DMS 273 (cell line): ENCODE measurements around the gene CELF4.

ENCODE experiments used
- DNase-seq: peaks from one replicate; lab custom pipeline; 2025; ENCODE audit not compliant: unreplicated experiment; lab: John Stamatoyannopoulos, UW

The CELF4 gene

DNA sequence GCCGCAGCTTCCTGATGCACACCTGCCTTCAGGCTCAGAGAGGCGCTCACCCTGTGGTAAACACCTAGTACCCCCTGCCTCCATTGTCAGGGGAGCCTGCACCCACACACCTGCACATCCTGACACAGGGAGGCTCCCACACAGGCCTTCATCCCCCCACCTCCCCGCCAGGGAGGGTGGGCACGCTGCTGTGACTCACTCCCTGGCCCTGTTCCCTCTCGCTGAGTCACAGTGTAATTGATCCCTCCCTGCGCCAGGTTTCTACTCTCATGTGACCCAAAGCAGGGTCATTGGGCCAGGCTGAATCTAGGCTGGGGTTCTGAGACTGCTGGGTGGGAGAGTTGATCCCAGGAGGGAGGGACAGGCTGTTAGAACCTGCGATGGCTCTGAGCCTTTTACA is 8.5 kb upstream of the CELF4 start:
- DNase-seq: peak; percentile 71

DNA sequence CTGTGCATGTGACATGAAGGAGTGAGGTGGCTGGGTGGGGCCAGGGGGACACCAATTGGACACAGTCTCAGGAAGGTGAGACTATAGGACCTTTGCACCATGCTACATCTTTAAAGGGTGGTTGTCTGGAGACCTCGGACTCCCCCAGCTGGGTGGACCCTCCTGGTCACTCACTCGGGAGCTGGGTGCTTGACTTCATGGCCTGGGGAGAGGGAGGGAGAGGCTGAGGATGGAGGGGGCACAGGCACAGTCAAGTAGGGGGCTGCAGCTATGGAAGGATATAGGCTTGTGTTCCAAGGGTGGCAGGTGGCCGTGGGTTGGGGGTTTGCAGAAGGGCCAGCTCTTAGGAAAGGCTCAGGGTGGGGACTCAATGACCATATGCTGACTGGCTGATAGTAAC is 7.1 kb upstream of the CELF4 start:
- no peak for DNase-seq

DNA sequence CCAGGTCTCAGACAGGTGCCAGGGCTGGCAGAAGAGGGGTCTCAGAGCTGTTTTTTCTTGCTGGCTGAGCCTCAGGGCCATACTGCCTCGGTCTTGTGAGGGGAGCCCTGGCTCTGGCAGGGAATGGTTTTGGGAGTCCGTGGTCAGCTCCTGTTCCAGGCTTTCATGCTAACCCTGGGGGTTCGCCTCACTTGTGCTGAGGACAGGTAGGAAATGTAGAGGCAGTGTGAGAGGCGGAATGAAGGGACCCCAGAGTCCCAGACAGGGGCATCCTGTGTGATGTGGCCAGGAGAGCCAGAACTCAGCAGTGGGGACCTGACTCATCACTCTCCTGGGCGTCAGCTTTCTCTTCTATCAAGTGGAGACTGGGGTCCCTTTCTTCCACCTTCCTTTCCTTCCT is 5.7 kb upstream of the CELF4 start:
- no peak for DNase-seq

DNA sequence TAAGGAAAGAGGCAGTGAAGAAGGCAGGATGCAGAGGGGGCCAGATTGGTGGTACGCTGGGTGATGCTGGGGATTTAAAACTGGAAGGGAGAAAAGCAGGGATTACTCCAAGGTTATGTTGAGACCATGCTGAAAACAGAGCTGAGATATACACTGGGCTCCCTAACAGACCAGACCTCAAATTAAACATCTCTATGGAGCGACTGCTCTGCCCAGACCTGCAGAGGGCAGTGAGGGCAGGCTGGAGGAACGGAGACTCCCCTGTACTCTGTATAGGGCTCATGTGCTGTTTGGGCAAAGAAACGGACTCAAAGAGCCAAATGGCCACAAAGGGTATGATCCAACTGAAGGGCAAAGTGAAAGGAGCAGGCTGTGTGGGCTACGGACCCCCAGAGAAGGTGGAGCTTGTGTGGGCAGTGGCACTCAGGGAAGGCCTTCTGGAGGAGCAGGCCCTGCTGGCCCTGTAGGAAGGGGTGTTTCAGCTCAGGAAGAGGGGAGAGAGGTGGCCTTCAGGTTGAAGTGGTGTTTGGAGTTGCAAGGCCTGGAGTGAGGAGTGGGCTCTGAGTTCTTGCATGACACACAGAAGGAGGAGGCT is 4.8 kb upstream of the CELF4 start:
- DNase-seq: peak; percentile 44

DNA sequence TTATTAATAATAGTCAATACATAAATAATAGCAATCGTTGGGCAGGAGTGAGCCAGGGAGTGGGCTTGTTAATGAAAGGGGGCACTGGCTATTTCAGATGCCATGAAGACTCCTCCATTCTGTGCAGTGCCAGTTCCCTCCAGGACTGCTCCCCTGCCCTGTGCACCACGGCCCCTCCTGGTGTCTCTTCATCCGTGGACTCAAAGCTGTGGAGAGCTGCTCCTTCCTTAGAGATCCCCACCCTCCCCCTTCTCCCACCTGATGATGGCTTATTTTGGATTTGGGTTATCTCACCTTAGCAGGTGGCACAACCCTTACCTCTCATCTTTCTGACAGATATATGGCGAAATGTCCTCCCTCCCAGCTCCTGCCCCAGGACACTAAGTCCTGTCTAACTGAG is 3.1 kb upstream of the CELF4 start:
- DNase-seq: no peak

DNA sequence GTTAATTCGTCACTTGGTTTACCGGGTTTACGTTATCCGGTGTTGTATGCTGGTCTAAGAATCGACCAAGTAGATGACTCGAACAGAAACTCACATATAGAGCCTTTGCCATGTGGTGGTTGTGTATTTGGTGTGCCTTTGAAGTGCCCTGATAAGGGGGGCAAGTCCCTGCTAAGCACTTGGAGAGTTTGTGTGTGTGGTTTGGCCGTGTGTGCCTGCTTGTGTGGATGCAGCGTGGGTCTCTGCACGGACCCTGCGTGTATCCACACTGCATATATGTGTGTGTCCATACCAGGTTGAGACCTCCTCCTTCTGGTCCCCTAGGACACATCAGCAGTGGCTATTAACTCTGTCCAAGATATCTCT is 2.4 kb upstream of the CELF4 start:
- no peak for DNase-seq

DNA sequence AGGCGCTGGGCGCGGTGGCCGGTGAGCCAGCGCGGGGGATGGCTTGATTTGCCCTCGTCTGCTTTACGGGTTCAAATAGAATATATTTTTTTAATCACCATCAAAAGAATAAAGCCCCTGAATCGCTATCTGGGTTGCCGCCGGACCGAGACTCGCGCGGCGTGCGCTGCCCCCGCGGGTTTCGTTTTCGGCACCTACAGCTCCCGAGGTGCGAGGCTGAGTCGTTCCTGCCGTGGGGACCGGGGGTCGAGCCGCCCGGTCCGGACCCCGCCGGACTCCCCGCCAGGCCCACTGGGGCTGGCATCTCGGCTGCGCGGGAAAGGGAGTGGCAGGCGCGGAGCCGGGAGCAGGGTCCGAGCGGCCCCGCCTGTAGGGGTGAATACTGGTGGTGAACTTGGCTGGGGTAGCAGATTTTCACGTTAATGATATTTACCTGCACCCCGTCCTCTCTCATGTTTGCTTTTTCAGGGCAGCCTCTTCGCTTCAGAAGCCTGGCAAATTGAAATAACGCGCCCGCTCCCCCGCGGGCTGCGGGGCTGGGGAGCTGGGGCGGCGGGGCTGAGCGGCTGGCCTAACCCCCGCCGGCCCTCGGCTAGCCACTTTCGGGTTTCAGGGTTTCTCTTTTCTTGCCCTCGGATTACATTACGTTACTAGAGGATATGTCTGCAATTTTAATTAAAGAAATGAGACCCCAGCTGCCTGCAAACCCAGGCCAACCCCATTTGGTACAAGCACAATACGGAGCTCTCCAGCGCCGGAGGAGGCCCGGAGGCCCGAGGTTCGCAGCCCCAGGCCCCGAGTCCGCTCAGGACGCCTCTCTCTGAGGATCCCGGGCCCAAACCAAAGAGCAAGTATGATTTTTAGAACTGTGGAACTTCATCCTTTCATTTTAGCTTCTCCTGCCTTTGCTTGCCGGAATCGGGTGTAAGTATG is 1.7 kb upstream of the CELF4 start:
- DNase-seq: peak; percentile 43

DNA sequence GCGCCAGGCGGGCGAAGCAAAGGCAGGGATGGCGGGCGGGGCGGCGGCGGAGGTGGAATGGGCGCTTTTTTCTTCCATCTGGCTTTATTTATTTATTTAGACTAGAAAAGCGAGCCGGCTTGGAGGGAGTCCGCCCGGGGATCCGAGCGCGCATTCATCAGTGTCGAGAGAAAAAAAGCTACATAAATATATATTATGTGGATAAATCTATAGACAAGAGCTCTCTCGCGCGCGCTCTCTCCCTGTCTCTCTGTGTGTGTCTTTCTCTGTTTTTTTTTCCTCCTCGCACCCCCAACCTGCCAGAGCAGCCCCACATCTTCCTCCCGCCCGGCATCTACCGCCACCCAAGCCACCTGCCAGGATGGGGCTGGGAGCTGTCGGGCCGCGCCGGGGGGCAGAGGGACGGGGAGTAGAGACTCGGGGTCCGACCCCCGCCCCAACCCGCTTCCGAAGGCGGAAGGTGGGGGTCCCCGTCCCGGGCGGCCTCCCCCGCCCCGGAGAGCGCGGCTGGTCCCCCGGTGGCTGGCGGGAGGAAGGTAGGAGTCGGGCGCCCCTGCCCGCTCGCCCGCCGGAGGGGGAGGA is 972 bp upstream of the CELF4 start:
- peak; percentile 82 for DNase-seq

DNA sequence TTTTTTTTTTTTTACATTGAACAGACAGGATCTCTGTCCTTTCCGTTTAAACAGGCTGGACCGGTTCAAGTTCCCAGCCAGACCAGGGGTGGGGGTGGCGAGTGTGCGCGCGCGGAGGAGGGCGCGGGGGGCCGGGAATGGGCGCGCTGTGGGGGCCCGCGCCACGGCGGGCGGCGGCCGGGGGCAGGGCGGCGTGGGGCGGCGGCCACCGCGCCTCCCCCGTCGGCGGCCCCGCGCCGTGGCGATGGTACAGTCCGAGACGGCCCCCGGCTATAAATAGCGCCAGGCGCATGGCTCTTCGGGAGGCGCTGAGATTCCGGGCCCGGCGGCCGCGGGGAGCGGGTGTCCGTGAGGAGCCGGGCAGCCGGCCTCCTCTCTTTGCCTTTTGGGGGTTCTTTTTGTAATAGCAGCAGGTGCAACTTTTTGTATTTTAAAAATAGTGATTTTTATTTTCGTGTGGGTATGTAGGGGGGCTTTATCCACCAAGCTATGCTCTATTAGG is 430 bp upstream of the CELF4 start:
- DNase-seq: peak; percentile 90

DNA sequence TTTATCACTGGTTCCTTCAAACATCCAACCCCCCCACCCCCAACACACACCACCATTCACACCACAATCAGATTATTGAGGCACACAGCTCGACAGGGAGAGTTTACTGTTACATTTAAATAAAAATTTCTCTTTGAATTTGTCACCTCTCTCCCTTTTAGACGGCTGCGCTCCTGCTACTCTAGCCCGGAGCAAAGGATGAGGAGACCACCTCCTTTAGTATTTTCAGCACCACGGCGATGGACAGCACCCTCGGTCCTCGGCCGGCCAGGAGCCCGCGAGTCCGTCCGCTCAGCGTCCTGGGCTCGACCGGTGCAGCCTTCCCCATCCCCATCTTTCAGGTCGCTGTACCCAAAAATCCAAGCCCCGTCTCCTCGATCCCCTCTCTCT is 892 bp downstream of the CELF4 start:
- DNase-seq: peak; percentile 79

DNA sequence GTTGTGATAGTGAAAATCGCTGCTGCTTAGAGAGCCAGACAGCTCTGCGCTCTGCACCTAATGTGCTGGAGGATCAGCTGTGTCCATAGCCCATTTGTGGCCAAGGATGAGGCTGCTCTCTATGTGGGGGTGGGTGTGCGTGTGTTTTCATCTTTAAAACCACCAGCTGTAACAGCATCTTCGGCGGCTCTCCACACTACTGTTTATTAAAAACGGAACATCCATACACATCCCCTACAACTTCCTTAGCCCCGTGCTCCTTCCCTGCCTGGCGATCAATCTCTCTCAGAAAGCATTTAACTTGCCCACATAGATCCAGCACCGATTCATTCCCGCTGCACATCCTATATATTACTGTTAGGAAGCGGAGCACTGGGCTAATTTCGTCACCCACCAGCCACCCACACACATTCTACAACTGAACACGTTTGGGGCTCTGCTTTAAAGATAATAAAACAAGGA is 1.6 kb downstream of the CELF4 start:
- peak; percentile 26 for DNase-seq

DNA sequence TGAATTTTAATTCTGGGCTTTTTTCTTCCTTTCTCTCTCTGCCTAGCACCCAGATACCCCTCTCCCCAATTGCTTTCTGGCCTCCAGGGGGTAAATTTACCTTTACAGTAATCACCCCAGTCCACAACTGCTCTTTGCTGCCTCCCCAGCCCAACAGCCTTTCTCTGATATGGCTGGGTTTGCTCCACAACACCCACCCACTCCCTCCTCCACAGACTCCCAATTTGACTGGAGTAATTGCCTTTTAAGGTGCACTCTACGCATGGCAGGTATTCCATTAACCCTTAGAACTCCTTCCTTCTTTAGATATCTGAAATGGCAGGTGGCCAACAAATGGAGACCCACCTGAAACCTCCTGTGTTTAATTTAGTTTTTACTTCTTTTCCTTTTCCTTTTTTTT is 3.6 kb downstream of the CELF4 start:
- DNase-seq: no peak

DNA sequence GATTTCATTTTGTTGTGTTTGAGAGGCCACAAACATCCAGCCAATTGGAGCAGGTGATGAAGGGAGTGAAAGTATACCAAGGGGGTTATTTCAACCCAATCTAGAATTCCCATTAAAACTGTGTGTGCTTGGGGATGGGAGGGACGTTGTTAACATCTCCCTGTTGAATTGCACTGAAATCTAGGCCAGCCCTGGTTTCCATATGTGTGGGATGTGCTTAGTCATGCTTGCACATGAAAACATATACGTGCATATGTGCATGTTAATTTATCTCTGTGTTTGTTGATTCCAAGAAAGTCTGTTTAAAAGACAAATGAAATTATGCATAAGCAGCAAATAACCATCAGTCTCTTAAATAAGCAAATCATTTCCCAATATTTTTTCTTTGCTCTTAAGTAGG is 5.6 kb downstream of the CELF4 start:
- no peak for DNase-seq

DNA sequence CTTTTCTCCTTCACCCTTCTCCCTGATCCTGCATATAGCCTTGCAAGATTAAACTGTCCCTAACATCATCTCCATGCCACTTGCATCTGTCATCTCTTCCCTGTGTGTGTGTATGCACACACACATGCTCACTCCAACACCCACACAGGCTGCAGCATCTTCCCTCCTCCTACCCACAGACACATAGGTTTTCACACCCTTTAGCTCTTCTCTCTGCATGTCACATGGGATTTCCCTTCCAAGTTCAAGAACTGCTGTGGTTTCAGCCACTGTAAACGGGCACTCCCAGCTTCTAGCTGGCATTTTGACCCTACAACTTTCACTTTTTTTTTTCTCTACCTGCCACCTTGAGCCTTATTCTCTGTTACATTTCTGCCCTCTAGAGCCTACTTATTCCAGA is 6.4 kb downstream of the CELF4 start:
- no peak for DNase-seq

DNA sequence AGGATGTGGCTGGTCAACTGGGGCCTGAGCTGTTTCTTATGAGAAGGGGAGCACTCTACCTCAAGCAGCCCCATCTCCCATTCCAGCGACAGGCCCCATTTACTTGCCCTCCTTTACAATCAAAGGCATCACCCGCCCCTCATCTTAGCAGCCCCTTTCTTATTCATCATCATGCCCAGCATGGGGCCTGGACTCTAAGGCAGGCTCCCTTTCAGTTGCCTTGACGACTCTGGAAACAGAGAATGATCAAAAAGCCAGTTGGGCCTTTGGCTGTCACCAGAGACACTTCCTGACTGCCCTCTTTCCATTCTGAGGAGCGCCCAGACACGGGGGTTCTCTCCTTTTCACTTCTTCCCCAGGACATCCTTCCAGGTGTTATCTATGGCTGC is 11.2 kb downstream of the CELF4 start:
- DNase-seq: no peak

DNA sequence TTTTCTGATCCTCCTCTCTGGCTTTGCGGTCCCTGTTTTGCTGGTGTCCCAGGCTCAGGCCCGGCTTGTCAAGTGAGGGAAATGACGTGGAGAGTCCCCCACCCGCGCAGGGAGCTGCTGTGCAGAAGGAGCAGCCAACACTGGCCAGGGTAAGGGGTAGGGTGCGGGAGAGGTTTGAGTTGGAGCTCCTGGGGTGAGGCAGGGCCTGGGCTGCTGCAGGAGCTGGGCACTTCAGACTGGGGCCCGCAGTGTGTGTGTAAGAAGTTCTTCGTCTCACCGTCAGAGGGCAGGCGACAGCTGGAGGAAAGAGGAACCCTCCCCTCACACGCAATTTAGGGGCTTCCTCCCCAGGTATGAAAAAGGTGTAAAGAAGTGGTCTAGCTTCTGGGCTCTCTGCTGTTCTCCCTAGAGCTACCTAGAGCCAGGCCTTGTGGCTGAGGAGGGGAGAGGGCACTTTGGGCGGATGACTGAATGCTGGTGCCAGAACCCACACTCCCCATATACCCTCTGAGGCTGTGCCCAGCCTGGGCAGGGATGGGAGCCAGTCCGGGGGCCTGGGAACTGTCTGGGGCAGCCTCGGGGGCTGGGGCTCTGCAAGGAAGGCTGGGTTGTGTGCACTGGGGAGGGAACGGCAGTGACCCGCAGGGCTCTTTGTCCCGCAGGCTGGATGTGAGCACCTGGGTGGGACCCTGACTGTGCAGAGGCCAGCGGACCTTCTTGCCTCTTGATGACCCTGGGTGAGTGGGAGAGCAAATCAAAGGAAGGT is 11.8 kb downstream of the CELF4 start:
- DNase-seq: no peak

DNA sequence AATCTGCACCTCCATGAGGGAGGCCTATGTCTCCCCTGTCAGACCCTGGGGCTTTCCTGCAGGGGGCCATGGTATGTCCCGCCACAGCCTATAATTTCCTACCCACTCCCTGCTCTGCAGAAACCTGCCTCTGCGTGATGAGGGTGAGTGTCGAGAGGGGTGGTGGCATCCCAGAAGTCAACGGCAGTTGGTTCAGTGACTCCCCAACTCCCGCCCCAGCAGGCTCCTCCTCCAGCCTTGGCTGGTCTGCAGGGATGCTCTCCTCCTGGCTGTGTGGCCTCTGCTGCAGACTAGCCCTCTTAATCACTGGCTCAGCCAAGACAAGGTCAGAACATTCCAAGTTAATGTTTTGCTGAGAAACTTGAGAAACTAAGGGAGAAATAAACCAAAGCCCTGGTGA is 13.3 kb downstream of the CELF4 start:
- no peak for DNase-seq

DNA sequence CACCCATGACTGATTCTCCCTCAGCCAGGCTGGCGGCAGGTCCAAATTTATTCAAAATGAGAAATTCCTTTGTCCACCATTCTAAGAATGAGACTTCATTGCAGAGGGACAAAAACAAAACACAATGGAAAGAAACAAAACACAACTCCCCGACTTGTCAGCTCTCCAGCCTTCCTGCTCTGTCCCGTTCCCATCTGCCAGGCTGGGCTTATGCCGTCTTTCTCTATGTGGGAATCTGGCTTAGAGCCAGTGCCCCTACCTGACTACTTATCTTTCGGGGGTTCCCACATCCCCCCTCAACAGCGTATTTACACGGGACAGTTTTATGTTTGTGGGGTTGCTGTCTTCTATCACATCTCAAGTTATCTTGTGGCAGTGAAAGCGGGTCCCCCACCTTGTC is 13.8 kb downstream of the CELF4 start:
- DNase-seq: peak; percentile 13

DNA sequence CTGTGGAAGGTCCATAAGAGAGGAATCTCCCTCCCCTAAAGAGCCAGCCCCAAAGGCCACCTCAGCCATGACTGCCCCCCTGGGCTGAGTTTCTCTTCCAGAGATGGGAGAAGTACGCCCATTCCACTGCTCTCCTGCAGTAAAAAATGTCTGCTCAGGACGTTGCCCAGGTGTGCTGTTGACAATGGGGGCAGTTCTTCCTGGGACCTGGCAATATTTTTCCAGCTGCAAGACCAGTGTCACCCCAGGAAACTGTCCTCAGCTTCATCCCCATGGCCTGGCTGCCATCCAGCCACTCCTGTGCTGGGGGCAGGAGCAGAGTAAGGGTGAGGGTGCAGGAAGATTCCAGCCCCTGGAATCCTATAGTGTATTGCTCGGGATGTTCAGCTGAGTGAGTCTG is 14.3 kb downstream of the CELF4 start:
- no peak for DNase-seq

DNA sequence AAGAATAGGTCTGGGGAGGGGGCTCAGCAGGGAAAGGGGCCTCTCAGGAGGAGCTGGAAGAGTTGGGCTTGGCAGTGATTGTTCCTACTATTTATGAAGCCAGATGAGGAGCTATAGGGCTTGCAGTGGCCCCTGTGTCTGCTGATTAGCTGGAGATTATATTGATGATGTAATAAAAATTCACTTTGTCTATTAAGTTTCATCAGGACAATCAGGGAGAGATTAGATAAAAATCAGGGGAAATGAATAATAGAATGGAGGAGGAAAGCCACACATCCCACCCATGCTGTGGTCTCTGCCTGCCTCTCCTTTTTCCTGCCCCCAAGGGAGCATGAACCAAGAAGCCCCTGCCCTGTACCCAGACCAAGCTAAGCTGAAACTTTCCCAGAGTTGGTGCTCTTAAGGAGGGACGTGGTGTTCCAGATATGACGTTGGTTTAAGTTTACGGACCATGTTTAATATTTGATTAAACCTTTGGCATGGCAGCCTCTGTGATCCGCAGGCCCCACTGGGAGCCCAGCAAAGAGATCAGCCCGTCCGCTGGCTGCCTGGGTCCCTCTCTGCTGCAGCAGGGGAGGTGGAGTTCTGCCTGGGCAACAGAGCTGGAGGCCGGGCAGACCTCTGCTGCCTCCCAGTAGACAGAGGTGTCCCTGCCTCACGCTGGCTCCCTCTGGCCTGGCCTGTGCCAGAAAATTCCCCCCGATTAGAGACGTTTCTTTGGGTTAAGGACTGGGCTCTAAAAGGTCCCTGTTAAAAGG is 15.3 kb downstream of the CELF4 start:
- DNase-seq: no peak
